Caco-2 (cell line): ENCODE results near the gene ALG9. TPM values are rescaled to one million over a fixed set of nuclear protein-coding genes. Genes with fewer than 3 reads are reported as not detected.

Experiments used
- BruUV-seq: library from RNA; stranded (reverse); fragments of 400-500 nt; replicated peaks from 2 replicates; lab custom pipeline; 2021; lab: Mats Ljungman, UMichigan
- CTCF ChIA-PET: fragments of 300-600 bp; sonication (Branson Sonifier 250); formaldehyde crosslinking; loops from one replicate; lab custom pipeline; 2022; ENCODE audit warnings: antibody characterized with exemption; lab: Charles Lee
- POLR2A ChIA-PET: fragments of 300-600 bp; sonication (Branson Sonifier 250); formaldehyde crosslinking; loops from one replicate; lab custom pipeline; 2022; ENCODE audit warnings: antibody characterized with exemption; lab: Charles Lee
- DNase-seq, 2 experiments: peaks; one replicate each; pipeline versions ENCODE4 v3.0.0 to v3.0.0-alpha.2; 2020 to 2022
- H3K27me3 ChIP-seq: replicated peaks from 2 replicates; pipeline ENCODE4 v1.6.0; 2011; ENCODE audit warnings: low read length; ENCODE audit not compliant: control insufficient read depth, insufficient read depth
- H3K36me3 ChIP-seq: 2 replicates; pipeline ENCODE4 v1.5.1; 2011; ENCODE audit warnings: low read length; ENCODE audit not compliant: control insufficient read depth, insufficient read depth
- H3K4me1 ChIP-seq: fragments of 250-450 bp; sonication (Bioruptor Pico); 2 replicates; pipeline ENCODE4 v1.5.1; 2020; ENCODE audit warnings: mild to moderate bottlenecking
- H3K4me3 ChIP-seq: 2 replicates; pipeline ENCODE4 v1.5.1; 2011; ENCODE audit warnings: low read depth, mild to moderate bottlenecking, control low read depth, low read length
- H3K9me3 ChIP-seq: fragments of 250-450 bp; sonication (Bioruptor Pico); 2 replicates; pipeline ENCODE4 v1.5.1; 2020; ENCODE audit warnings: mild to moderate bottlenecking, moderate library complexity
- H3K27ac Mint-ChIP-seq: one replicate; pipeline ENCODE4 v1.8.0; 2022; ENCODE audit warnings: mixed read lengths; ENCODE audit not compliant: unreplicated experiment
- H3K27me3 Mint-ChIP-seq: one replicate; pipeline ENCODE4 v1.8.0; 2022; ENCODE audit warnings: mixed read lengths; ENCODE audit not compliant: insufficient read depth, unreplicated experiment
- H3K36me3 Mint-ChIP-seq: one replicate; pipeline ENCODE4 v1.8.0; 2022; ENCODE audit warnings: mild to moderate bottlenecking, mixed read lengths; ENCODE audit not compliant: insufficient read depth, unreplicated experiment
- H3K4me1 Mint-ChIP-seq: one replicate; pipeline ENCODE4 v1.8.0; 2022; ENCODE audit warnings: low read depth, mixed read lengths; ENCODE audit not compliant: unreplicated experiment
- H3K4me3 Mint-ChIP-seq: one replicate; pipeline ENCODE4 v1.8.0; 2022; ENCODE audit warnings: mild to moderate bottlenecking, moderate library complexity, mixed read lengths; ENCODE audit not compliant: unreplicated experiment
- H3K9me3 Mint-ChIP-seq: one replicate; pipeline ENCODE4 v1.8.0; 2022; ENCODE audit warnings: mixed read lengths; ENCODE audit not compliant: unreplicated experiment
- intact Hi-C: fragments of 100-400 bp; cut with micrococcal nuclease; formaldehyde crosslinking; loops from one replicate; pipeline ENCODE4 v1.10.0; 2022; ENCODE audit not compliant: unreplicated experiment
- total RNA-seq: library from RNA; stranded (reverse); gene quantifications from 2 replicates; pipeline ENCODE4 v1.2.3, GENCODE V29; 2022
- TF ChIP-seq, protein P1 (sequence below), 2 experiments: fragments of 200-600 bp in 1 of 2; IDR thresholded peaks; 1 replicate in 1 of 2; 2 replicates in 1 of 2; pipeline versions ENCODE4 v1.5.1 to v1.8.0; 2011 to 2022; ENCODE audit warnings: antibody characterized with exemption in 1 of 2, control low read depth in 1 of 2, inconsistent platforms in 1 of 2, low read depth in 1 of 2, low read length in 1 of 2, mild to moderate bottlenecking in 1 of 2, moderate library complexity in 1 of 2; ENCODE audit not compliant: insufficient read depth in 1 of 2, severe bottlenecking in 1 of 2, unreplicated experiment in 1 of 2

Gene ALG9
- total RNA-seq, 1 experiment from 2014 or later, result 57.4 TPM

DNA sequence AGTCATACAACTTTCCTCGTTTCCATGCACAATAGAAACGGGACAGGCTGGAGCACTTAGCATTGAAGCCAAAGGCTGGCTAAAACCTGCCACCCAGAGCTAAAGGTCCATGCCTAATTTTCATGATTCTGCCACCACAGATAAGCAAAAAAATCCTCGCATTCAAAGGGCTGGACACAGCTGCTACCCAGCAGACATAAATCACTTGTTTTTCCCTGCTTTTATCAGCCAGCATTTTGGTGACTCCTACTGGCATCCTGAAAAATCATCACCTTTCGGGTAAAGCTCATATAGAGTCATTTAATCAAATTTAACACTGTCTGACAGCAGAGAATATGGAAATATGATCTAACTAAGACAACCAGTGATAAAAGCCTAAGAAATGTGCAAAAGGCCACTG lies 37.9 kb downstream of the ALG9 start:
- H3K9me3 Mint-ChIP-seq, result no peaks in the 10 kb centered on the region
- Histone ChIP-seq H3K36me3 (peaks cover 4% of the 10 kb centered on the region; the same call in 1 of the 2 replicates), H3K4me1 (peaks cover 9% of the 10 kb centered on the region; the same call in 1 of the 2 replicates), H3K9me3 (no peaks in the 10 kb centered on the region), H3K4me3 (no peak overlapping the region), H3K27me3 (no peaks in the 10 kb centered on the region)
- ChIA-PET CTCF (interaction anchor here (0.6 to 2.5 kb wide), 11 partner anchors 10 to 247 kb away, joined by 3 to 14 read pairs (median 5); partner anchors contain the start of gene PPP2R1B), POLR2A (interaction anchor here (0.5 to 1.0 kb wide), 2 partner anchors 68 to 230 kb away, joined by 3 to 4 read pairs; partner anchors contain the start of gene PPP2R1B)
- DNase-seq, result peak in 1 of 2 experiments; percentile 25
- H3K27me3 Mint-ChIP-seq, result no peaks in the 10 kb centered on the region
- intact Hi-C loops, result loop anchor here (1.0 to 2.0 kb wide), 2 partner anchors 33 to 56 kb away; no protein-coding TSS in a partner anchor
- H3K4me1 Mint-ChIP-seq, result peaks cover 11% of the 10 kb centered on the region
- no peak overlapping the region for H3K27ac Mint-ChIP-seq
- no peak overlapping the region for H3K4me3 Mint-ChIP-seq
- peaks cover 12% of the 10 kb centered on the region for H3K36me3 Mint-ChIP-seq
- no TSS peak for BruUV-seq
- TF ChIP-seq, protein P1, sequence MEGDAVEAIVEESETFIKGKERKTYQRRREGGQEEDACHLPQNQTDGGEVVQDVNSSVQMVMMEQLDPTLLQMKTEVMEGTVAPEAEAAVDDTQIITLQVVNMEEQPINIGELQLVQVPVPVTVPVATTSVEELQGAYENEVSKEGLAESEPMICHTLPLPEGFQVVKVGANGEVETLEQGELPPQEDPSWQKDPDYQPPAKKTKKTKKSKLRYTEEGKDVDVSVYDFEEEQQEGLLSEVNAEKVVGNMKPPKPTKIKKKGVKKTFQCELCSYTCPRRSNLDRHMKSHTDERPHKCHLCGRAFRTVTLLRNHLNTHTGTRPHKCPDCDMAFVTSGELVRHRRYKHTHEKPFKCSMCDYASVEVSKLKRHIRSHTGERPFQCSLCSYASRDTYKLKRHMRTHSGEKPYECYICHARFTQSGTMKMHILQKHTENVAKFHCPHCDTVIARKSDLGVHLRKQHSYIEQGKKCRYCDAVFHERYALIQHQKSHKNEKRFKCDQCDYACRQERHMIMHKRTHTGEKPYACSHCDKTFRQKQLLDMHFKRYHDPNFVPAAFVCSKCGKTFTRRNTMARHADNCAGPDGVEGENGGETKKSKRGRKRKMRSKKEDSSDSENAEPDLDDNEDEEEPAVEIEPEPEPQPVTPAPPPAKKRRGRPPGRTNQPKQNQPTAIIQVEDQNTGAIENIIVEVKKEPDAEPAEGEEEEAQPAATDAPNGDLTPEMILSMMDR (IDR thresholded peaks at IDR 0.05; ENCODE audit: insufficient read depth in 1 of 2, low read depth in 1 of 2, low read length in 1 of 2, severe bottlenecking in 1 of 2, unreplicated experiment in 1 of 2), result peak; percentile 24 to 42

DNA sequence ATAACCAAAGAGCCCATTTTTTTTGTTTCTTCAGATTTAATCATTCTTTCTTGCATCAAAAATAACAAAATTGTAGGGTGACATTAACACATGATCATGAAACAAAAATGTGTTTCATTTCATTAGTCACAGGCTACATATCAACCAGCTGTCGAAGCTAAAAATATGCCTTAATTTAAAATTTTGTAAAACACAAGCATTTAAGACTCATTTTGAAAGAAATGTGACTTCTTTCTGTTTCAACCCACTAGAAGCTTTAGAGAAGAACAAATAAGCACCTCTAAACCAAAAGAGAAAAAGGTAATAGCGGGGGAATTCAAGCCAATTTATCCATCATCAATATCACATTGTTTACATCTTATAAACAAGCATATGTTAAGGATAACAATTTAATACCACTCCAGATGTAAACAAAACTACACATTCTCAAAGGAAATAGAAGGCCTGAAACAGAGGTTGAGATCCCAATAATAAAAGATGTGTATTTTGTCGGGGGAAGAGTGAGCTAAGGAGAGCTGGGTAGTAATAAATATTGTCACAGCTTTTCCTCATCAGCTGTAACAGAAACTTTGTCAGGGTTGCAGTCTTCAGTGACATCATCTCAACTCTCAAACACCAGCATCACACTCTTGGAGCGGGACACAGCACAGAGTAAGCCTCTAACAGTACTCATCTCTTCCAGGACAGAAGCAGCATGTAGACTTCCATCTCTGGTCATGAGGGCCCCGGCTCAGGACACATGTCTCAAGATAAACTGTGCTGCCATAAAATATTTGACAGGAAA lies 42.0 kb downstream of the ALG9 start:
- H3K27me3 Mint-ChIP-seq, result no peaks in the 10 kb centered on the region
- no peak for DNase-seq
- H3K4me1 Mint-ChIP-seq, result peaks cover 6% of the 10 kb centered on the region
- H3K9me3 ChIP-seq, result no peaks in the 10 kb centered on the region
- H3K9me3 Mint-ChIP-seq, result no peaks in the 10 kb centered on the region
- H3K4me3 Mint-ChIP-seq, result no peak overlapping the region
- no TSS peak for BruUV-seq
- H3K27me3 ChIP-seq, result no peaks in the 10 kb centered on the region
- no peaks in the 10 kb centered on the region for H3K36me3 ChIP-seq
- no peak overlapping the region for H3K27ac Mint-ChIP-seq
- H3K4me3 ChIP-seq, result no peak overlapping the region
- CTCF ChIA-PET, result no interaction called here
- POLR2A ChIA-PET, result no interaction called here
- peaks cover 5% of the 10 kb centered on the region for H3K36me3 Mint-ChIP-seq
- TF ChIP-seq, protein P1 (IDR thresholded peaks at IDR 0.05; ENCODE audit: insufficient read depth in 1 of 2, low read depth in 1 of 2, low read length in 1 of 2, severe bottlenecking in 1 of 2, unreplicated experiment in 1 of 2), result no peak
- intact Hi-C loops, result no loop called here
- H3K4me1 ChIP-seq, result peaks cover 4% of the 10 kb centered on the region; the same call in 1 of the 2 replicates

DNA sequence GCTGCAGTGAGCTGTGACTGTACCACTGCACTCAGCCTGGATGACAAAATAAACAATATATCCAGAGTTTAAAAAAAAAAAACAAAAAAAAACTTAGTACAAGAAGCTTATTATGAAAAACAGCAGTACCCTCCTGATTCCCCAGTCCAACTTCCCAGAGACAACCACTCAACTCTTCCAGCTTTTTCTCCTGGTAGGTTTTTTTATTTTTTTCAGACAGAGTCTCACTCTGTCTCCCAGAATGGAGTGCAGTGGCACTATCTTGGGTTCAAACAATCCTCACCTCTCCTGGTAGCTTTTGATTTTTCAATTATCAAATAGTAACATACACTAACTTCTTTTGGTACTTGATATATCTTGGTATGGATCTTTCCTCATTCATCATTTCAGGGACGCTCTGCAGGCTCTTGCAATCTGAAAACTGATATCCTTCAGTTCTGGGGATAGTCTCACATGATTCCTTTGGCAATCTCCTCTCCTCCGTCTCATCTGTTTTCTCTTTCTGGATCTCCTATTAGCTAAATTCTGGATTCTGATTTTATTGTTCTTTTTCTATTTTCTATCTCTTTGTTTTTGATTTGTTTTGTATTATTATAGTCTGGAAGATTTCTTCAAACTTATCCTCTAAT lies 44.9 kb downstream of the ALG9 start:
- Mint-ChIP-seq H3K27me3 (no peaks in the 10 kb centered on the region), H3K36me3 (peaks cover 9% of the 10 kb centered on the region), H3K9me3 (no peaks in the 10 kb centered on the region), H3K4me3 (no peak overlapping the region), H3K4me1 (no peaks in the 10 kb centered on the region), H3K27ac (peak overlapping the region; percentile 0)
- Histone ChIP-seq H3K4me3 (no peak overlapping the region), H3K36me3 (no peaks in the 10 kb centered on the region), H3K4me1 (no peaks in the 10 kb centered on the region), H3K9me3 (no peaks in the 10 kb centered on the region), H3K27me3 (no peaks in the 10 kb centered on the region)
- TF ChIP-seq, protein P1 (IDR thresholded peaks at IDR 0.05; ENCODE audit: insufficient read depth in 1 of 2, low read depth in 1 of 2, low read length in 1 of 2, severe bottlenecking in 1 of 2, unreplicated experiment in 1 of 2), result no peak
- ChIA-PET POLR2A (no interaction called here), CTCF (no interaction called here)
- intact Hi-C loops, result no loop called here
- no TSS peak for BruUV-seq
- DNase-seq, result no peak
